Activated B cell treated with CpG ODN at 0.5 μM for 24 hours (primary cell): ENCODE data around the gene LRFN5. TPM values are rescaled to one million over a fixed set of nuclear protein-coding genes. Genes with fewer than 3 reads are reported as not detected.

Experiments used
- ATAC-seq: fragments of 200-7000 bp; cut with Tn5 transposase; one replicate; pipeline ENCODE4 v1.10.0; 2021; ENCODE audit warnings: low read depth, mild to moderate bottlenecking, moderate library complexity
- CTCF ChIA-PET: fragments of 350-600 bp; sonication (Branson Sonifier 250); formaldehyde crosslinking; loops from one replicate; lab custom pipeline; 2021; ENCODE audit warnings: antibody characterized with exemption; lab: Charles Lee
- POLR2A ChIA-PET: fragments of 350-600 bp; sonication (Branson Sonifier 250); formaldehyde crosslinking; loops from one replicate; lab custom pipeline; 2021; ENCODE audit warnings: antibody characterized with exemption; lab: Charles Lee
- DNase-seq: peaks from one replicate; pipeline ENCODE4 v3.0.0; 2022
- H3K27ac Mint-ChIP-seq: one replicate; pipeline ENCODE4 v1.8.0; 2020; ENCODE audit warnings: mixed read lengths
- H3K27me3 Mint-ChIP-seq: one replicate; pipeline ENCODE4 v1.8.0; 2021; ENCODE audit warnings: mixed read lengths
- H3K36me3 Mint-ChIP-seq: one replicate; pipeline ENCODE4 v1.8.0; 2021; ENCODE audit warnings: low read depth, mixed read lengths
- H3K4me1 Mint-ChIP-seq: one replicate; pipeline ENCODE4 v1.8.0; 2021; ENCODE audit warnings: mixed read lengths
- H3K4me3 Mint-ChIP-seq: one replicate; pipeline ENCODE4 v1.8.0; 2020; ENCODE audit warnings: mild to moderate bottlenecking, mixed read lengths
- H3K9me3 Mint-ChIP-seq: one replicate; pipeline ENCODE4 v1.8.0; 2020; ENCODE audit warnings: mixed read lengths
- intact Hi-C: fragments of 100-400 bp; cut with micrococcal nuclease; formaldehyde crosslinking; loops from one replicate; pipeline ENCODE4 v1.15.1; 2024
- total RNA-seq: library from RNA; stranded (reverse); gene quantifications from 2 replicates; pipeline ENCODE4 v1.2.3, GENCODE V29; 2022
- TF ChIP-seq, protein P1 (sequence below): fragments of 200-600 bp; IDR thresholded peaks from one replicate; pipeline ENCODE4 v1.8.0; 2022; ENCODE audit warnings: antibody characterized with exemption, mild to moderate bottlenecking

The LRFN5 gene
- total RNA-seq, 1 donor from 2014 or later = 0.11 TPM

DNA sequence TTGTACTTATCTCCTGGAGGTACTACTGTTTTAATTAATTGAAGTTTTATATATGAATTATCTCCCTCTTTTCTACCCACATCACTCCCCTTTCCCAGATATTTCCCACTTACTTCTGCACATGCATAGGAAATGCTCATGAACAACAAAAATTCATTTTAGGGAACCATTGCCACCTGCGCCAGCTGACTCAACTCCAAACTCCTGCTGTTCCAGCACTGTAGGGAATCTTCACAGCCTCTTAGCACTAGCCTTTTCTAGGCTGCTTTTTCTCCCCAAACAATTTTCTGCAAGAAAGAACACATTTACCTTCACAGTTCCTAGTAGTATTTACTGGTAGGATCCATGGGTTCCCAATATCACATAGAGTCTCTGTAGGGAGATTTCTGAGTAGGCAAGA is 268.4 kb downstream of the LRFN5 start:
- Mint-ChIP-seq H3K36me3 (no peaks in the 10 kb centered on the region), H3K27ac (no peak overlapping the region), H3K4me1 (no peaks in the 10 kb centered on the region), H3K27me3 (no peaks in the 10 kb centered on the region), H3K4me3 (no peak overlapping the region), H3K9me3 (peaks cover 2% of the 10 kb centered on the region)
- ATAC-seq (no peak), DNase-seq (no peak)
- ChIA-PET POLR2A (no interaction called here), CTCF (no interaction called here)
- intact Hi-C loops = no loop called here
- TF ChIP-seq, protein P1, sequence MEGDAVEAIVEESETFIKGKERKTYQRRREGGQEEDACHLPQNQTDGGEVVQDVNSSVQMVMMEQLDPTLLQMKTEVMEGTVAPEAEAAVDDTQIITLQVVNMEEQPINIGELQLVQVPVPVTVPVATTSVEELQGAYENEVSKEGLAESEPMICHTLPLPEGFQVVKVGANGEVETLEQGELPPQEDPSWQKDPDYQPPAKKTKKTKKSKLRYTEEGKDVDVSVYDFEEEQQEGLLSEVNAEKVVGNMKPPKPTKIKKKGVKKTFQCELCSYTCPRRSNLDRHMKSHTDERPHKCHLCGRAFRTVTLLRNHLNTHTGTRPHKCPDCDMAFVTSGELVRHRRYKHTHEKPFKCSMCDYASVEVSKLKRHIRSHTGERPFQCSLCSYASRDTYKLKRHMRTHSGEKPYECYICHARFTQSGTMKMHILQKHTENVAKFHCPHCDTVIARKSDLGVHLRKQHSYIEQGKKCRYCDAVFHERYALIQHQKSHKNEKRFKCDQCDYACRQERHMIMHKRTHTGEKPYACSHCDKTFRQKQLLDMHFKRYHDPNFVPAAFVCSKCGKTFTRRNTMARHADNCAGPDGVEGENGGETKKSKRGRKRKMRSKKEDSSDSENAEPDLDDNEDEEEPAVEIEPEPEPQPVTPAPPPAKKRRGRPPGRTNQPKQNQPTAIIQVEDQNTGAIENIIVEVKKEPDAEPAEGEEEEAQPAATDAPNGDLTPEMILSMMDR = no peak

DNA sequence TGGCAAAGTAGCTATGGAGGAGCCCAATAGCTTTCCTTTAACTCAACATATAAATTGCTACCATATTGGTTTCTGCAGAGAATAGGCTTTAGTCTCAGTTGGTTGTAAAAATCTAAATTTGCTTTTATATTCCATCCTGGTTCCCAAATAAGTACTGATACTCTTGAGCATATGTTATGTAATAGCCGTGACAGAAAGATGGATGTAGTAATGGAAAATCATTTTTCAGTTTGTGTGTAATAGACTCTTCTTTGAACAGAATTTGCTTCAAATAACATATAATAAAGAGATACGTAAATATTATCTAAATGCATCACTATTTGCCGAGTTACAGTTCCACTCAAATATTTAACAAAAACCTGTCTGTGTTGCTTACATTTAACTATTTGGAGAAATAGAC is 271.6 kb downstream of the LRFN5 start:
- no peak for ATAC-seq
- no peaks in the 10 kb centered on the region for H3K36me3 Mint-ChIP-seq
- H3K4me3 Mint-ChIP-seq = no peak overlapping the region
- no peak overlapping the region for H3K27ac Mint-ChIP-seq
- POLR2A ChIA-PET = no interaction called here
- TF ChIP-seq, protein P1 = no peak
- CTCF ChIA-PET = no interaction called here
- intact Hi-C loops = no loop called here
- no peaks in the 10 kb centered on the region for H3K4me1 Mint-ChIP-seq
- no peak for DNase-seq
- H3K27me3 Mint-ChIP-seq = no peaks in the 10 kb centered on the region
- H3K9me3 Mint-ChIP-seq = no peaks in the 10 kb centered on the region

DNA sequence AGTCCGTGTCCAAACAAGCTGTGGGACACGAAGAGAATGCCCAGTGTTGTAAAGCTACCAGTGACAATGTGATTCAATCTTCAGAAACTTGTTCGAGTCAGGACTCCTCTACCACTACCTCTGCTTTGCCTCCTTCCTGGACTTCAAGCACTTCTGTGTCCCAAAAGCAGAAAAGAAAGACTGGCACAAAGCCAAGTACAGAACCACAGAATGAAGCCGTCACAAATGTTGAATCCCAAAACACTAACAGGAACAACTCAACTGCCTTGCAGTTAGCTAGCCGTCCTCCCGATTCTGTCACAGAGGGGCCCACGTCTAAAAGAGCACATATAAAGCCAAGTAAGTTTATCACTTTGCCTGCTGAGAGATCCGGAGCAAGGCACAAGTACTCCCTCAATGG is 284.9 kb downstream of the LRFN5 start:
- ChIA-PET CTCF (no interaction called here), POLR2A (no interaction called here)
- no peaks in the 10 kb centered on the region for H3K9me3 Mint-ChIP-seq
- intact Hi-C loops = no loop called here
- no peaks in the 10 kb centered on the region for H3K27me3 Mint-ChIP-seq
- H3K27ac Mint-ChIP-seq = no peak overlapping the region
- DNase-seq (no peak), ATAC-seq (no peak)
- TF ChIP-seq, protein P1 = no peak
- H3K4me3 Mint-ChIP-seq = no peak overlapping the region
- no peaks in the 10 kb centered on the region for H3K4me1 Mint-ChIP-seq
- H3K36me3 Mint-ChIP-seq = no peaks in the 10 kb centered on the region

DNA sequence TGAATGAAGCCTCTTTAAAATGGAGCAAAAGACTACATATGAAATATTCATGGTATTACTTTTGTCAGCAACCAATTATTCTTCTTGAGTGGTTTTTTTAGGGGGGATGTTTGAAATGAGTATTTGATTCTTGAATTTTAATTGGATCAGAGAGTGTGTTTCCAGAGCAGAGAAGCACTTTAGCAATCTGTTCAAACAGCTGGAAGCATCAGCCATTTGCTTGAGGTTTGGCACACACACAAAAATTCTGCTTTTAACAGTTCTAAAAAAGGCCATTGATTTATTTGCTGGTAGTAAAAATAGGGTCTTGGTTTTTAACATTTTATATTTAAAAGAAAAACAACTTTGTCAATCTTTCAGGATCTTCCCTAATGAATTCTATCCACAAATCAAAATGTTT is 292.7 kb downstream of the LRFN5 start:
- DNase-seq = no peak
- Mint-ChIP-seq H3K4me3 (no peak overlapping the region), H3K36me3 (no peaks in the 10 kb centered on the region), H3K27me3 (no peaks in the 10 kb centered on the region), H3K4me1 (no peaks in the 10 kb centered on the region), H3K27ac (no peak overlapping the region), H3K9me3 (no peaks in the 10 kb centered on the region)
- TF ChIP-seq, protein P1 = no peak
- intact Hi-C loops = no loop called here
- no peak for ATAC-seq
- ChIA-PET POLR2A (no interaction called here), CTCF (no interaction called here)

DNA sequence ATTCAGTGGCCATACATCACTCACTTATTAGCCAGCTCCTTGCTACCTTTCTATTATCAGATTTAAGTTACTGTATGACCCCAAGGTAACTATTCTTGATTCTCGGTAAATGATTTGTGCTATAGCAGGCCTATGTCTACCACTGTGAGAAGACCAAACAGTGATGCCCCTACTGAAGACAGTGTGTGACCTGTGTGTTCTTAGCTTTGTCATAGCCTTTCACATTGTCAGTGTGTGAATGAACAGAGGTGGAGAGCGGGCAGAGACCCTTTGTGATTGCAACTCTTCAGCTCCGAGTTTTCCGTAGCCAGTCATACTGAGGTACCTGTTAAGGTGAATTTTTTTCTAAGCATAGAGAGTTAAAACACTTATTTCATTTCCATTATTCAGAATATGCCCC is 294.0 kb downstream of the LRFN5 start:
- H3K4me3 Mint-ChIP-seq = no peak overlapping the region
- no peak overlapping the region for H3K27ac Mint-ChIP-seq
- CTCF ChIA-PET = no interaction called here
- ATAC-seq (no peak), DNase-seq (no peak)
- TF ChIP-seq, protein P1 = no peak
- H3K36me3 Mint-ChIP-seq = no peaks in the 10 kb centered on the region
- POLR2A ChIA-PET = no interaction called here
- no peaks in the 10 kb centered on the region for H3K9me3 Mint-ChIP-seq
- H3K4me1 Mint-ChIP-seq = no peaks in the 10 kb centered on the region
- intact Hi-C loops = no loop called here
- H3K27me3 Mint-ChIP-seq = no peaks in the 10 kb centered on the region
